Measurements from ENCODE around the gene FXYD6. TPM values are rescaled to one million over a fixed set of nuclear protein-coding genes. Genes with fewer than 3 reads are reported as not detected.

The FXYD6 gene
- total RNA-seq, 4 donors from 2014 or later, result 4.8 to 15.9 (median 9.5) TPM

- Histone ChIP-seq H3K27ac (no peak overlapping the region), H3K36me3 (no peaks in the 10 kb centered on the region), H3K27me3 (no peaks in the 10 kb centered on the region), H3K4me3 (no peak overlapping the region), H3K9me3 (peaks cover 12% of the 10 kb centered on the region), H3K4me1 (peaks cover 1% of the 10 kb centered on the region)
- no peak for TF ChIP-seq POLR2A (IDR thresholded peaks at IDR 0.05)
- TF ChIP-seq EP300 (IDR thresholded peaks at IDR 0.05), result no peak
- TF ChIP-seq CTCF (IDR thresholded peaks at IDR 0.05), result no peak
- TF ChIP-seq POLR2AphosphoS5 (IDR thresholded peaks at IDR 0.05), result no peak
- WGBS, result 92% methylated on average over 13 of the region's 13 CpGs
- DNase-seq (ENCODE audit: low spot score in 2 of 2), result peak in 1 of 2 donors; percentile 28
These were observed 20.4 kb downstream of the FXYD6 start for GRCh38 chr11:117855912-117856651.

- 70% methylated on average over 12 of the region's 12 CpGs for WGBS
- no peak overlapping the region for H3K4me3 ChIP-seq
- no peaks in the 10 kb centered on the region for H3K36me3 ChIP-seq
- H3K27me3 ChIP-seq, result no peaks in the 10 kb centered on the region
- no peaks in the 10 kb centered on the region for H3K4me1 ChIP-seq
- TF ChIP-seq POLR2AphosphoS5 (IDR thresholded peaks at IDR 0.05), result no peak
- TF ChIP-seq POLR2A (IDR thresholded peaks at IDR 0.05), result no peak
- TF ChIP-seq EP300 (IDR thresholded peaks at IDR 0.05), result no peak
- no peak for TF ChIP-seq CTCF (IDR thresholded peaks at IDR 0.05)
- DNase-seq (ENCODE audit: low spot score in 2 of 2), result peak; percentile 35 to 55
- H3K27ac ChIP-seq, result no peak overlapping the region
- peaks cover 12% of the 10 kb centered on the region for H3K9me3 ChIP-seq
These were observed 21.1 kb downstream of the FXYD6 start for GRCh38 chr11:117855186-117855845.

DNA sequence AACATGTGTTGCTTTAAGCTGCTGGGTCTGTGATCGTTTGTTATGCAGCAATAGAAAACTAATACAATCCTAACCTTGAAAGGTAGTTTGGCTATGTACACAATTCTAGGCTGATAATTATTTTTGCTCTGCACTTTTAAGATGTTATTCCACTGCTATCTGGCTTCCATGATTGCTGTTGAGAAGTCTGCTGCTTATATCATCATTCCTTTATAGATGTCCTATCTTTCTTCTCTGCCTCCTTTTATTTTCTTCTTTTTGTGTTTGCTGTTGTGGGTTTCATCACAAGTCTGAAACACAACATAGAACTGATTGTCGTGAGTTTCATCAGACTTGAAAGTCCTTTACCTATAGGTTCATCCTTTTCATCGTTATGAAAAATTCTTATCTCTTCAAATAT lies 24.1 kb downstream of the FXYD6 start:
- no peaks in the 10 kb centered on the region for H3K27me3 ChIP-seq
- H3K4me1 ChIP-seq, result no peaks in the 10 kb centered on the region
- H3K27ac ChIP-seq, result no peak overlapping the region
- TF ChIP-seq EP300 (IDR thresholded peaks at IDR 0.05) (no peak), POLR2A (IDR thresholded peaks at IDR 0.05) (no peak), CTCF (IDR thresholded peaks at IDR 0.05) (no peak), POLR2AphosphoS5 (IDR thresholded peaks at IDR 0.05) (no peak)
- 62% methylated on average over 3 of the region's 3 CpGs for WGBS
- H3K4me3 ChIP-seq, result no peak overlapping the region
- DNase-seq (ENCODE audit: low spot score in 2 of 2), result no peak
- H3K9me3 ChIP-seq, result peaks cover 12% of the 10 kb centered on the region
- H3K36me3 ChIP-seq, result no peaks in the 10 kb centered on the region

DNA sequence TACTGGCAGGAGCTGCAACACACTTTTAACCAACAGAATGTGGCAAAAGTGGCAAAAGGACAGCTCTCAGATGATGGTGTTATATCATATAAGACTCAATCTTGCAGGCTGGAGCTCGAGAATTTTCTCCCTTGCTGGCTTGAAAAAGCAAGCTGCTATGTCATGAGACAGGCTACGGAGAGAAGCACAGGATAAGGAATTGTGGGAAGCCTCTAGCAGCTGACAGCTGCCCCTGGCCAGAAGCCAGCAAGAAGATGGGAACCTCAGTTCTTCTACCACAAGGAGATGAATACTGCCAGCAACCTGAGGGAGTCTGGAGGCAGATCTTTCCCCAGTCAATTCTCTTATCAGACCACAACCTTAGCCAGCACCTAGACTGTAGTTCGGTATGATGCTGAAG lies 24.6 kb downstream of the FXYD6 start:
- TF ChIP-seq POLR2AphosphoS5 (IDR thresholded peaks at IDR 0.05), result no peak
- TF ChIP-seq POLR2A (IDR thresholded peaks at IDR 0.05), result no peak
- TF ChIP-seq CTCF (IDR thresholded peaks at IDR 0.05), result no peak
- TF ChIP-seq EP300 (IDR thresholded peaks at IDR 0.05), result no peak
- Histone ChIP-seq H3K4me3 (no peak overlapping the region), H3K4me1 (no peaks in the 10 kb centered on the region), H3K36me3 (no peaks in the 10 kb centered on the region), H3K9me3 (peaks cover 12% of the 10 kb centered on the region), H3K27ac (no peak overlapping the region), H3K27me3 (no peaks in the 10 kb centered on the region)
- WGBS, result 56% methylated on average over 3 of the region's 3 CpGs
- no peak for DNase-seq (ENCODE audit: low spot score in 2 of 2)

DNA sequence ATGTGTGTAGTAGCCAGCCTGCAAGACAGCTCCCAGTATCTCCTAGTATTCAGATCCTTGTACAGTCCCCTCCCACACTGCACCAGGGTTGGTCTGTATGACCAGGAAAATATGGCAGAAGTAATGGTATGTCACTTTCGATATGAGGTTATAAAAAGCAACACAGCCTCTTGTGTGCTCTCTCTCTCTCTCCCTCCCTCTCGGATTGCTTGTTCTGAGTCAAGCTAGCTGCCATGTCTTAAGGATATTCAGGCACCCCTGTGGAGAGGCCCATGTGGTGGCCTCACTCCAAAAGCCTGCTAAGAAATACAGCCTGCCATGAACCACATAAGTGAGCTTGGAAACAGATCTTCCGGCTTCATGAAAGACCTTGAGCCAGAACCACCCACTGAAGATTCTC lies 25.4 kb downstream of the FXYD6 start:
- TF ChIP-seq CTCF (IDR thresholded peaks at IDR 0.05) (no peak), POLR2AphosphoS5 (IDR thresholded peaks at IDR 0.05) (no peak), POLR2A (IDR thresholded peaks at IDR 0.05) (no peak), EP300 (IDR thresholded peaks at IDR 0.05) (no peak)
- 68% methylated on average over 3 of the region's 3 CpGs for WGBS
- no peak overlapping the region for H3K27ac ChIP-seq

More for the DNA sequence above, 25.4 kb downstream of the FXYD6 start:
- Histone ChIP-seq H3K9me3 (peaks cover 12% of the 10 kb centered on the region), H3K36me3 (no peaks in the 10 kb centered on the region), H3K4me1 (no peaks in the 10 kb centered on the region), H3K27me3 (no peaks in the 10 kb centered on the region), H3K4me3 (no peak overlapping the region)
- DNase-seq (ENCODE audit: low spot score in 2 of 2), result no peak
